ENCODE results near the gene KIF1C.

Gene KIF1C

GRCh38 chr17:4967539-4968485 lies 29.9 kb upstream of the KIF1C start, which contains the start of gene SPAG7:
TSS of gene SPAG7 (minus strand) at chr17:4967817. CDS start at chr17:4967804, 13 bp downstream.
- DNase-seq (ENCODE audit: extremely low read depth, insufficient read length): peak; percentile 98
- no peaks in the 10 kb centered on the region for H3K27me3 ChIP-seq (replicated peaks; ENCODE audit: control insufficient read depth, insufficient read depth, low read length)
- peak within 1 kb of the TSS; percentile 84 for H3K4me3 ChIP-seq (replicated peaks; ENCODE audit: low read depth, low read length)
- TF ChIP-seq CTCF (IDR thresholded peaks at IDR 0.05; ENCODE audit: insufficient read depth, low read length, poor library complexity, severe bottlenecking): no peak
- peaks cover 22% of the 10 kb centered on the region for H3K36me3 ChIP-seq (ENCODE audit: control insufficient read depth, insufficient read depth, low read length)

GRCh38 chr17:4968486-4969046 lies 29.2 kb upstream of the KIF1C start:
- Histone ChIP-seq H3K27me3 (replicated peaks; ENCODE audit: control insufficient read depth, insufficient read depth, low read length) (no peaks in the 10 kb centered on the region), H3K4me3 (replicated peaks; ENCODE audit: low read depth, low read length) (peak overlapping the region; percentile 75), H3K36me3 (ENCODE audit: control insufficient read depth, insufficient read depth, low read length) (peaks cover 28% of the 10 kb centered on the region)
- TF ChIP-seq CTCF (IDR thresholded peaks at IDR 0.05; ENCODE audit: insufficient read depth, low read length, poor library complexity, severe bottlenecking): no peak
- no peak for DNase-seq (ENCODE audit: extremely low read depth, insufficient read length)

- DNase-seq (ENCODE audit: extremely low read depth, insufficient read length): no peak
- Histone ChIP-seq H3K27me3 (replicated peaks; ENCODE audit: control insufficient read depth, insufficient read depth, low read length) (no peaks in the 10 kb centered on the region), H3K4me3 (replicated peaks; ENCODE audit: low read depth, low read length) (no peak overlapping the region), H3K36me3 (ENCODE audit: control insufficient read depth, insufficient read depth, low read length) (peaks cover 29% of the 10 kb centered on the region)
- TF ChIP-seq CTCF (IDR thresholded peaks at IDR 0.05; ENCODE audit: insufficient read depth, low read length, poor library complexity, severe bottlenecking): no peak
These were observed 28.7 kb upstream of the KIF1C start for GRCh38 chr17:4969047-4969550.

- DNase-seq (ENCODE audit: extremely low read depth, insufficient read length): no peak
- no peak for TF ChIP-seq CTCF (IDR thresholded peaks at IDR 0.05; ENCODE audit: insufficient read depth, low read length, poor library complexity, severe bottlenecking)
- Histone ChIP-seq H3K36me3 (ENCODE audit: control insufficient read depth, insufficient read depth, low read length) (peaks cover 32% of the 10 kb centered on the region), H3K27me3 (replicated peaks; ENCODE audit: control insufficient read depth, insufficient read depth, low read length) (no peaks in the 10 kb centered on the region), H3K4me3 (replicated peaks; ENCODE audit: low read depth, low read length) (no peak overlapping the region)
These were observed 28.1 kb upstream of the KIF1C start for GRCh38 chr17:4969551-4970173.

GRCh38 chr17:4970273-4970672 lies 27.5 kb upstream of the KIF1C start:
- Histone ChIP-seq H3K27me3 (replicated peaks; ENCODE audit: control insufficient read depth, insufficient read depth, low read length) (no peaks in the 10 kb centered on the region), H3K36me3 (ENCODE audit: control insufficient read depth, insufficient read depth, low read length) (peaks cover 35% of the 10 kb centered on the region), H3K4me3 (replicated peaks; ENCODE audit: low read depth, low read length) (no peak overlapping the region)
- no peak for TF ChIP-seq CTCF (IDR thresholded peaks at IDR 0.05; ENCODE audit: insufficient read depth, low read length, poor library complexity, severe bottlenecking)
- no peak for DNase-seq (ENCODE audit: extremely low read depth, insufficient read length)
